ENCODE results near the gene PCDHA6. TPM values are rescaled to one million over a fixed set of nuclear protein-coding genes. Genes with fewer than 3 reads are reported as not detected.

PCDHA6 gene
- total RNA-seq, 1 donor from 2014 or later, result 2.7 TPM

- H3K27ac ChIP-seq (ENCODE audit: low read depth, low read length), result no peak overlapping the region
- H3K4me1 Mint-ChIP-seq (ENCODE audit: low read depth, unreplicated experiment), result peaks cover 3% of the 10 kb centered on the region
- H3K4me3 ChIP-seq (ENCODE audit: insufficient read depth, low read depth, low read length), result no peak overlapping the region
- no peak overlapping the region for H3K4me3 Mint-ChIP-seq (ENCODE audit: unreplicated experiment)
- no peak for TF ChIP-seq CTCF (IDR thresholded peaks at IDR 0.05; ENCODE audit: insufficient read depth, low read depth, low read length)
- TF ChIP-seq EZH2 (IDR thresholded peaks at IDR 0.05; ENCODE audit: insufficient read depth, low read length), result no peak
- peaks cover 36% of the 10 kb centered on the region for H3K36me3 Mint-ChIP-seq (ENCODE audit: low read depth, unreplicated experiment)
- FAIRE-seq (no peak), DNase-seq (ENCODE audit: low read depth) (no peak)
- H3K4me1 ChIP-seq (ENCODE audit: insufficient read depth, low read length), result no peaks in the 10 kb centered on the region
- no peaks in the 10 kb centered on the region for H3K36me3 ChIP-seq (ENCODE audit: insufficient read depth, low read length)
- H3K27me3 ChIP-seq (ENCODE audit: insufficient read depth, low read length), result no peaks in the 10 kb centered on the region
- H3K9ac ChIP-seq (ENCODE audit: low read length), result no peak overlapping the region
- H2AFZ ChIP-seq (ENCODE audit: low read depth, low read length), result no peak overlapping the region
- H3K9me3 Mint-ChIP-seq (ENCODE audit: unreplicated experiment), result peaks cover 17% of the 10 kb centered on the region
- no peaks in the 10 kb centered on the region for H3K79me2 ChIP-seq (ENCODE audit: insufficient read depth, low read length)
- H3K4me2 ChIP-seq (ENCODE audit: low read length), result no peak overlapping the region
- no peak overlapping the region for H3K27ac Mint-ChIP-seq (ENCODE audit: unreplicated experiment)
- peaks cover 34% of the 10 kb centered on the region for H3K9me3 ChIP-seq (ENCODE audit: insufficient read depth, low read depth, low read length)
- H4K20me1 ChIP-seq (ENCODE audit: insufficient read depth, low read length), result no peaks in the 10 kb centered on the region
- no peaks in the 10 kb centered on the region for H3K27me3 Mint-ChIP-seq (ENCODE audit: low read depth, unreplicated experiment)
Observed at GRCh38 chr5:140857987-140858240, 30.2 kb downstream of the PCDHA6 start.

GRCh38 chr5:140862441-140863295 lies 34.9 kb downstream of the PCDHA6 start:
- Histone ChIP-seq H3K27me3 (ENCODE audit: insufficient read depth, low read length) (no peaks in the 10 kb centered on the region), H4K20me1 (ENCODE audit: insufficient read depth, low read length) (no peaks in the 10 kb centered on the region), H2AFZ (ENCODE audit: low read depth, low read length) (no peak overlapping the region), H3K4me2 (ENCODE audit: low read length) (no peak overlapping the region), H3K9me3 (ENCODE audit: insufficient read depth, low read depth, low read length) (peaks cover 25% of the 10 kb centered on the region), H3K9ac (ENCODE audit: low read length) (no peak overlapping the region), H3K79me2 (ENCODE audit: insufficient read depth, low read length) (no peaks in the 10 kb centered on the region), H3K36me3 (ENCODE audit: insufficient read depth, low read length) (no peaks in the 10 kb centered on the region), H3K4me3 (ENCODE audit: insufficient read depth, low read depth, low read length) (no peak overlapping the region), H3K27ac (ENCODE audit: low read depth, low read length) (no peak overlapping the region), H3K4me1 (ENCODE audit: insufficient read depth, low read length) (no peaks in the 10 kb centered on the region)
- Mint-ChIP-seq H3K4me1 (ENCODE audit: low read depth, unreplicated experiment) (no peaks in the 10 kb centered on the region), H3K9me3 (ENCODE audit: unreplicated experiment) (peaks cover 11% of the 10 kb centered on the region), H3K27me3 (ENCODE audit: low read depth, unreplicated experiment) (no peaks in the 10 kb centered on the region), H3K36me3 (ENCODE audit: low read depth, unreplicated experiment) (peaks cover 35% of the 10 kb centered on the region), H3K4me3 (ENCODE audit: unreplicated experiment) (no peak overlapping the region), H3K27ac (ENCODE audit: unreplicated experiment) (no peak overlapping the region)
- no peak for DNase-seq (ENCODE audit: low read depth)
- FAIRE-seq, result no peak
- no peak for TF ChIP-seq EZH2 (IDR thresholded peaks at IDR 0.05; ENCODE audit: insufficient read depth, low read length)
- no peak for TF ChIP-seq CTCF (IDR thresholded peaks at IDR 0.05; ENCODE audit: insufficient read depth, low read depth, low read length)
